Stimulated activated CD8-positive, alpha-beta memory T cell treated with anti-CD3 and anti-CD28 coated beads, Interleukin-2, amount 100 ng/mL, for 1 hour (primary cell): Measurements from ENCODE around the gene MPRIP.

ENCODE experiments used
- DNase-seq, 2 donors: peaks; one replicate each; pipeline ENCODE4 v3.0.0-alpha.2; 2020; ENCODE audit warnings: low read depth in 2 of 2

The MPRIP gene

GRCh38 chr17:17028878-17029535, 13.2 kb upstream of the MPRIP start:
- DNase-seq = no peak

DNA sequence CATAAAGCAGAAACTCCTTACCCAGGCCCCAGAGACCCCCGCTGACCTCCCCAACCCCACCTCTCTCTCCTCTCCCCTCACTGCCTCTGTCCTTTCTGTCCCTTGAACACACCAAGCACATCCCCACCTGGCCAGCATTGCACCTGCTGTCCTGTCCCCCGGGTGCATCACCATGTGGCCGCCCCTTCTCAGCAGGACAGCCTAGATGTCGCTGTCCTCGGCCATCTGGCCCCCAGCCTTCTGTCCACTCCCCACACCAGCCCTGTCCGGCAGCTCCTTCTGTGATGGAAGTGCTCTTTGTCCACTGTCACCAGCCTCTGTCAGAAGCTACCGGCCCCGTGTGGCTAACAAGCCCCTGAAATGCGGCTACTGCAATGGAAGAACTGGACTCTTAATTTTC, 12.3 kb upstream of the MPRIP start:
- DNase-seq = no peak

GRCh38 chr17:17030515-17031211, 11.6 kb upstream of the MPRIP start:
- DNase-seq = no peak

- DNase-seq = no peak
Measured at GRCh38 chr17:17032131-17032692, 10.0 kb upstream of the MPRIP start.

DNA sequence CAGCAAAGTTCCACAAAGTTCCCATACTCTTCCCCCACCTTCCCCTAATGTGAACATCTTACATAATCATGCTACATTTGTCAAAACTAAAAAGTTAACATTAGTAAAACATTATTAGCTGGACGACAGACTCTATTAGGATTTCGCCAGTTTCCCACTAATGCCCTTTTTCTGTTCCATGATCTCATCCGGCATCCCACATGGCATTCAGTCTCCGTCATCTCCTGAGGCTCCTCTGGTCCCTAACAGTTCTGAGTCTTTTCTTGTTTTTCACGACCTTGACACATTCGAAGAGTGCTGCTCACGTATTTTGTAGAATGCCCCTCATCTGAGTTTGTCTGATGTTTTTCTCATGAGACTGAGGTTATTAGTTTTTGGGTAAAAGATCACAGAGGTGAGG, 8.8 kb upstream of the MPRIP start:
- no peak for DNase-seq

DNA sequence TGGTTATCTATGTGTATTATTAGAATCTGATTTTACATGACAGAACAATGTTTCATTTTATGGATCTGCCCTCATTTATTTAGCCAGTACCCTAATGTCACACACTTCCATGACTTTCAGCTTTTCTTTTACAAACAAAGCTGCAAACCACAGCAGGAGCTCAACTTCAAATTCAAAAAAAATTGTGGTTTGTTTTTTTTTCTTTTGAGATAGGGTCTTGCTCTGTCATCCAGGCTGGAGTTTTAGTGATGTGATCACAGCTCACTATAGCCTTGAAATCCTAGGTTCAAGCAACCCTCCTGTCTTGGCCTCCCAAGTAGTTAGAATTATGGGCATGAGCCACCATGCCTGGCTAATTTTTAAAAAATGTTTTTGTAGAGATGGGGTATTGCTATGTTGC, 8.2 kb upstream of the MPRIP start:
- no peak for DNase-seq

GRCh38 chr17:17034496-17035075, 7.7 kb upstream of the MPRIP start:
- DNase-seq = no peak

- DNase-seq = no peak
Measured at GRCh38 chr17:17035490-17035889, 6.8 kb upstream of the MPRIP start.

- no peak for DNase-seq
Measured at GRCh38 chr17:17035920-17036523, 6.2 kb upstream of the MPRIP start.

DNA sequence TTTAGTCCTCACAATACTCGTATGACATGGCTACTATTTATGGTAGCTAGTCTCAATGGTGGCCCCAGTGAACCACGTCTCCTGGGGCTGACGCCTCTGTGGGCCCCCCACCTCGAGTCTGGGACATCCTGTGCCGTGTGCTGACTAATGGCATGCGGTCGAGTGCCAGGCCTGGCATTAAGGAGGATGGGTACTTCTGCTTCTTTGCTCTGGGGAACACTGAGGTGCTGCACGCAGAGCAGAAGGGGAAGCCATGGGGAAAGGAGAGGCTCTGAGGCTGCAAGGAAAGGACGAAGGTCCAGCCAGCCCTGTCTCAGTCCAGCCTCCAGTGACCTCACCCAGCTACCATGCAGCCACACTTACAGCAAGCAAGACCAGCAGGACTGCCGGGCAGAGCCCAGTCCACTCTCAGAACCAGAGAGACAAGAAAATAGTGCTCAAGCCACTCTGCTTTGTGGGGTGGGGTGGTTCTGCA, 5.7 kb upstream of the MPRIP start:
- no peak for DNase-seq

DNA sequence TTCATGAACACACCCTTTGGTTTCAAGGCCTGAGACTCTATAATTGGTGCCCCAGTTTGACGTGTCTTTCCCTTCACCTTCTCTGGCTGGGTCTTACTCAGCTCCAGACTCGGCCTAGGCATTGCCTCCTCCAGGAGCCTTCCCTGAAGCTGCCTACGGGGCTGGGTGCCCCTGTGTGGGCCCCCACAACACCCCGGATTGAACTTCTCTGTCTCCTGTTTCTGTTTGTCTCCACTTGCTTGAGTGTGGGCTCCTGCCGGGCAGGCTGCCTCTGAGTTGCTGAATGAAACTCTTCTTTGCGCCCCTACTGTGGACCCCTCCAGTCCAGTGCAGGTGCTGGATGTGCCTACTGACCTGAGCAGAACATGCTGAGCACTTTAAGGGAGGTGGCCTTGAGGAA, 2.3 kb upstream of the MPRIP start:
- DNase-seq = no peak

GRCh38 chr17:17041018-17041521, 1.2 kb upstream of the MPRIP start:
- DNase-seq = no peak

GRCh38 chr17:17041571-17042383, 480 bp upstream of the MPRIP start:
- DNase-seq = peak; percentile 92 to 95

GRCh38 chr17:17042851-17043460, 699 bp downstream of the MPRIP start:
- no peak for DNase-seq

- no peak for DNase-seq
Measured at GRCh38 chr17:17043461-17044271, 1.4 kb downstream of the MPRIP start.

GRCh38 chr17:17044846-17045561, 2.7 kb downstream of the MPRIP start:
- DNase-seq = no peak

DNA sequence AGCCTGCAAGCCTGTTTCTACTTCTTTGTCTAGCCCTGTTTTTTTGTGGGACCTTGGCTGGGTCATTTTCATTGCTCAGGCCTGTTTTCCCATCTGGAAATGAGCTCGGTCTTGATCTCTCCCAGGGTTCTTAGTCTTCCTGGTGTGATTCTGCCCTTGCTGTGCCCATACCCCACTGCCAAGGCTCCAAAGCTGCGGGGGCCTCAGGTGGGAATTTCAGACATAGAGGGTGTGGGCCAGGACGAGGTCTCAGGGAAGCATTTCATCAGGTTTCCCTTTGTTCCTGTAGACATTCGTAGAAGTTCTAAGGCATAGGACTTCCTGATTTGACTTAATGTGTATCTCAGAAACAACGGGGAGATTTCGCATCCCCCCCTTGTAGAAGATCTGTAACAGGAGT, 5.8 kb downstream of the MPRIP start:
- DNase-seq = no peak

DNA sequence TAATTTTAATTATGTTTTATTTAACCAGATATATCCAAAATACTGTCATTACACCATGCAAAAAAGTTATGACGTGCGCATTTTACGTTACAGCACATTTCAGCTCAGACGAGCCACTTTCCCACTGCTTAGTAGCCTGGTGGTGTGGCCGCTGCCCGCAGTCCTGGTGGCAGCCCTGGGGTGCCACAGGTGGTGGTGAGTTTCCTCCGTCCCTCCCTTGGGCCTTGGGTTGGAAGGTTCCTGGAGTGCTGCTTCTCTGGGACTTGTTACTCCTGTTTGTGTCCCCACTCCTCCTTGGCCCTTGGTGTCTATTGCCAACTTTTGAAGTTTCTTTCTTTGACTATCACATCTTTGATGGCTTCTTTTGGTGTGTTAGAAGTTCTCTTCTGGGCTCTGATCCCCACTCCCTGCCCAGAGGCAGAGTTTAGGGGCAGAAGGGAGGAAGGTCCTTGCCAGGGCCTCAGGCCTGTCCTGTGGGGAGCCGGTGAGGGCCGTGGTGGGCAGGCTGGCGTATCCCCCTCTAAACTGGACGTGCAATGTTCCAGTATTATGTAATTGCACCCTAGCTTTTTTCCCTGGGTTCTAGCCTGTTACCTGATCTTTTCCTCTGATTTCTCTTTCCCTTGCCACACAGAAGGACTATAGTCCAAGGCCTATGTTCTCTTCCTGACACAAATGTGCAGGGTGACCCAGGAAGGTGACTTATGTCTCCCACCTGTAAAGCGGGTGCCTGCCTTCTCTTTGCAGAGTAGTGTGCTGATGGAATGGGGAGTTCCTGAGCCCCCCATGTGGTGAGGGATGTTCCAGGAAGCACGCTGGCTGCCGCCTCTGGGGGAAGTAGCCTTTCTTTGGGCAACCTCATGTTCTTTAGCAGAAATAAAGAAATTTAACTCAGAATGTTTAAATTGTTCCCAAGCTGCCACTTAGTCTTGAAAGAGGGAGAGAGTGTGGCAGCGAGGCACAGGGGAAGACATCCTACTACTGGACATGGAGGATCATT, 8.4 kb downstream of the MPRIP start:
- no peak for DNase-seq
